K562 (cell line): ENCODE data around the gene IQUB. TPM values are rescaled to one million over a fixed set of nuclear protein-coding genes. Genes with fewer than 3 reads are reported as not detected.
"Not testable (repeated sequence)": the region's sequence is repeated elsewhere in the genome, so short reads cannot be mapped to it uniquely, and the experiment has no call there.

Experiments
- ATAC-seq: fragments of 200-7000 bp; cut with Tn5 transposase; 3 replicates; pipeline ENCODE4 v1.9.1; 2020; ENCODE audit warnings: moderate library complexity
- BruUV-seq: library from RNA; stranded (reverse); fragments of 400-500 nt; replicated peaks from 2 replicates; lab custom pipeline; 2021; lab: Mats Ljungman, UMichigan
- CTCF ChIA-PET: fragments of 300-600 bp; formaldehyde crosslinking; extraction: SDS; loops from one replicate; lab custom pipeline; 2021; ENCODE audit warnings: low intra/inter-chr PET ratio; lab: Yijun Ruan, JAX
- POLR2A ChIA-PET: fragments of 300-600, 350-650 bp; sonication (Branson Sonifier 250); formaldehyde crosslinking; extraction: SDS; loops from one replicate; lab custom pipeline; 2021; ENCODE audit warnings: antibody characterized with exemption, inconsistent platforms; lab: Yijun Ruan, JAX
- DNase-seq, 4 experiments: peaks; one replicate each; pipeline versions ENCODE4 v3.0.0 to v3.0.0-alpha.2; 2011 to 2018; ENCODE audit warnings: low spot score in 3 of 4, mixed read lengths in 3 of 4; ENCODE audit errors: extremely low read depth in 1 of 4
- FAIRE-seq: peaks from 2 replicates; lab custom pipeline; 2011; peaks lifted over from hg19 to GRCh38; lab: Jason Lieb, UNC
- H2AFZ ChIP-seq: 2 replicates; pipeline ENCODE4 v1.6.0; 2011; ENCODE audit warnings: low read depth, low read length, control low read depth, inconsistent platforms
- H3K27ac ChIP-seq: fragments of 200-600 bp; 3 replicates; pipeline ENCODE4 v1.8.0; 2011; ENCODE audit warnings: low read depth, mild to moderate bottlenecking, control low read depth, inconsistent platforms, low read length, moderate library complexity, mixed read lengths; ENCODE audit errors: extremely low read depth
- H3K27me3 ChIP-seq, 2 experiments: fragments of 300-600 bp in 1 of 2; 2 replicates in 1 of 2; 3 replicates in 1 of 2; pipeline versions ENCODE4 v1.6.0 to v1.8.0; 2011; ENCODE audit warnings: inconsistent platforms in 2 of 2, low read length in 2 of 2, mild to moderate bottlenecking in 1 of 2, mixed read lengths in 1 of 2, moderate library complexity in 1 of 2; ENCODE audit not compliant: control insufficient read depth in 2 of 2, insufficient read depth in 2 of 2
- H3K36me3 ChIP-seq: fragments of 300-600 bp; 3 replicates; pipeline ENCODE4 v1.8.0; 2011; ENCODE audit warnings: mild to moderate bottlenecking, low read length, inconsistent platforms; ENCODE audit not compliant: control insufficient read depth, insufficient read depth
- H3K4me1 ChIP-seq, 2 experiments: fragments of 200-600 bp in 1 of 2; replicated peaks in 1 of 2; 2 replicates in 1 of 2; 3 replicates in 1 of 2; pipeline versions ENCODE4 v1.5.1 to v1.8.0; 2011; ENCODE audit warnings: inconsistent platforms in 2 of 2, low read length in 2 of 2, mild to moderate bottlenecking in 1 of 2, mixed read lengths in 1 of 2, moderate library complexity in 1 of 2; ENCODE audit not compliant: control insufficient read depth in 2 of 2, insufficient read depth in 2 of 2
- H3K4me2 ChIP-seq: 2 replicates; pipeline ENCODE4 v1.6.1; 2011; ENCODE audit warnings: low read length, control low read depth, inconsistent platforms, mixed read lengths; ENCODE audit not compliant: insufficient read depth
- H3K4me3 ChIP-seq: fragments of 200-600 bp; sonication (generic), shearing (Covaris generic); 2 replicates; pipeline ENCODE4 v1.5.1; 2016; ENCODE audit warnings: control low read depth, inconsistent platforms
- H3K79me2 ChIP-seq: fragments of 200-600 bp; 3 replicates; pipeline ENCODE4 v1.8.0; 2011; ENCODE audit warnings: low read length, inconsistent platforms; ENCODE audit not compliant: control insufficient read depth, insufficient read depth
- H3K9ac ChIP-seq, 2 experiments: 2 replicates each; pipeline versions ENCODE4 v1.6.0 to v1.6.1; 2011; ENCODE audit warnings: low read depth in 2 of 2, low read length in 2 of 2, control low read depth in 1 of 2, inconsistent platforms in 1 of 2, mild to moderate bottlenecking in 1 of 2, mixed read lengths in 1 of 2; ENCODE audit not compliant: insufficient read depth in 1 of 2
- H3K9me1 ChIP-seq: one replicate; pipeline ENCODE4 v1.6.0; 2011; ENCODE audit warnings: inconsistent platforms, mild to moderate bottlenecking, low read length, moderate library complexity; ENCODE audit not compliant: control insufficient read depth, insufficient read depth
- H3K9me3 ChIP-seq: replicated peaks from 2 replicates; pipeline ENCODE4 v1.5.1; 2011; ENCODE audit warnings: low read depth, low read length, inconsistent platforms; ENCODE audit not compliant: control insufficient read depth, insufficient read depth
- H4K20me1 ChIP-seq: replicated peaks from 2 replicates; pipeline ENCODE4 v1.6.1; 2011; ENCODE audit warnings: low read length, inconsistent platforms, mixed read lengths; ENCODE audit not compliant: control insufficient read depth, insufficient read depth
- ADNP ChIP-seq: fragments of 200-800 bp; sonication (Bioruptor generic); IDR thresholded peaks from 2 replicates; pipeline ENCODE4 v1.6.1; 2016; ENCODE audit warnings: missing genetic modification characterization, missing compliant biosample characterization
- AFF4 ChIP-seq: sonication (generic); formaldehyde crosslinking; IDR thresholded peaks from 2 replicates; pipeline ENCODE4 v1.8.0; 2023; ENCODE audit warnings: mild to moderate bottlenecking, missing genetic modification reagents
- BCOR ChIP-seq: fragments of 450-650 bp; IDR thresholded peaks from 2 replicates; pipeline ENCODE4 v1.6.1; 2016
- CBX1 ChIP-seq: sonication (generic); IDR thresholded peaks from 2 replicates; pipeline ENCODE4 v1.6.1; 2016; ENCODE audit warnings: antibody characterized with exemption, low read depth, mild to moderate bottlenecking
- CHAMP1 ChIP-seq: fragments of 450-650 bp; IDR thresholded peaks from 2 replicates; pipeline ENCODE4 v1.6.1; 2016; ENCODE audit warnings: mild to moderate bottlenecking
- KDM1A ChIP-seq, 2 experiments: fragments of 450-650 bp; IDR thresholded peaks; 2 replicates each; pipeline ENCODE4 v1.6.1; 2016; ENCODE audit warnings: mild to moderate bottlenecking in 2 of 2
- SMARCA5 ChIP-seq: fragments of 450-650 bp; IDR thresholded peaks from 2 replicates; pipeline ENCODE4 v1.6.1; 2016
- VEZF1 ChIP-seq: fragments of 200-800 bp; sonication (Bioruptor generic); IDR thresholded peaks from 2 replicates; pipeline ENCODE4 v1.6.1; 2017; ENCODE audit warnings: missing genetic modification characterization, missing compliant biosample characterization
- ZNF146 ChIP-seq: IDR thresholded peaks from one replicate; pipeline ENCODE4 v1.6.1; 2018; ENCODE audit warnings: missing compliant biosample characterization; ENCODE audit not compliant: unreplicated experiment
- in situ Hi-C: fragments of 300-500 bp; cut with MboI; formaldehyde crosslinking; loops from 4 replicates; pipeline ENCODE4 v1.15.0; 2018; ENCODE audit warnings: inconsistent platforms, mixed read lengths
- intact Hi-C: fragments of 100-400 bp; cut with micrococcal nuclease; formaldehyde crosslinking; loops from 2 replicates; pipeline ENCODE4 v1.14.2; 2022
- polyA plus RNA-seq, 8 experiments: library from polyadenylated mRNA; depleted of rRNA in 4 of 8; stranded (reverse) in 5 of 8; unstranded in 3 of 8; fragments of >200 nt; fragmentation: Nextera tagmentation in 2 of 8; fragmentation: Illumina TruSeq in 1 of 8; extraction: Ambion mirVana in 2 of 8; extraction: Trizol in 1 of 8; gene quantifications; 2 replicates each; pipeline versions ENCODE4 v1.2.1 to v1.2.3, GENCODE V29; 2011 to 2014; ENCODE audit warnings: inconsistent platforms in 1 of 8, missing spikeins in 1 of 8
- total RNA-seq, 7 experiments: library from RNA; depleted of rRNA in 6 of 7; stranded (reverse); fragments of >200 nt in 6 of 7; fragmentation: Illumina TruSeq in 2 of 7; extraction: Trizol in 2 of 7; gene quantifications; 2 replicates each; pipeline versions ENCODE4 v1.2.1 to v1.2.3, GENCODE V29; 2011 to 2021; ENCODE audit warnings: low replicate concordance in 1 of 7

Gene IQUB
- total and polyA plus RNA-seq, 9 of the 15 experiments (the other 6 are each of a cell fraction or from before 2014, with no cell fraction given): 0.62 to 2.6 (median 1.4) TPM

GRCh38 chr7:123552134-123552533 lies 17.7 kb upstream of the IQUB start:
- FAIRE-seq, H3K9me1 ChIP-seq, H3K9ac ChIP-seq, intact Hi-C loops, ATAC-seq, H3K4me3 ChIP-seq, H3K27me3 ChIP-seq, BruUV-seq, H2AFZ ChIP-seq, in situ Hi-C loops, H3K9me3 ChIP-seq, DNase-seq, H4K20me1 ChIP-seq, H3K27ac ChIP-seq, CTCF ChIA-PET, H3K4me2 ChIP-seq: not testable (repeated sequence)
- TF ChIP-seq BCOR: peak; percentile 79
- TF ChIP-seq ADNP (tag): 0 out of 2 replicates have a peak, but pooled peaks have one; percentile 38
- peak in 1 of 2 experiments; percentile 35; a peak in 2 of 4 replicates for TF ChIP-seq KDM1A (IDR thresholded peaks at IDR 0.05)
- peak; percentile 52; the same call in 1 of the 2 replicates for TF ChIP-seq SMARCA5
- peak; percentile 36; the same call in 1 of the 2 replicates for TF ChIP-seq CHAMP1
- TF ChIP-seq AFF4 (CRISPR knock-in tag): 0 out of 2 replicates have a peak, but pooled peaks have one; percentile 15
- TF ChIP-seq ZNF146: peak; percentile 99
- TF ChIP-seq VEZF1: 0 out of 2 replicates have a peak, but pooled peaks have one; percentile 3
- TF ChIP-seq CBX1: 0 out of 2 replicates have a peak, but pooled peaks have one; percentile 50
- POLR2A ChIA-PET: interaction anchor here (1.1 to 2.3 kb wide), 4 partner anchors 9 to 47 kb away, joined by 3 to 13 read pairs (median 6); partner anchors contain the start of gene IQUB
- Histone ChIP-seq H3K36me3 (peaks cover 86% of the 10 kb centered on the region), H3K79me2 (peaks cover 97% of the 10 kb centered on the region), H3K4me1 (peaks cover 13 to 28% of the 10 kb centered on the region in 2 experiments)
